K562 (cell line): ENCODE results near the gene COMTD1. TPM values are rescaled to one million over a fixed set of nuclear protein-coding genes. Genes with fewer than 3 reads are reported as not detected.

Source experiments
- ATAC-seq: fragments of 200-7000 bp; cut with Tn5 transposase; 3 replicates; pipeline ENCODE4 v1.9.1; 2020; ENCODE audit warnings: moderate library complexity
- BruUV-seq: library from RNA; stranded (reverse); fragments of 400-500 nt; replicated peaks from 2 replicates; lab custom pipeline; 2021; lab: Mats Ljungman, UMichigan
- CTCF ChIA-PET: fragments of 300-600 bp; formaldehyde crosslinking; extraction: SDS; loops from one replicate; lab custom pipeline; 2021; ENCODE audit warnings: low intra/inter-chr PET ratio; lab: Yijun Ruan, JAX
- POLR2A ChIA-PET: fragments of 300-600, 350-650 bp; sonication (Branson Sonifier 250); formaldehyde crosslinking; extraction: SDS; loops from one replicate; lab custom pipeline; 2021; ENCODE audit warnings: antibody characterized with exemption, inconsistent platforms; lab: Yijun Ruan, JAX
- DNase-seq, 4 experiments: peaks; one replicate each; pipeline versions ENCODE4 v3.0.0 to v3.0.0-alpha.2; 2011 to 2018; ENCODE audit warnings: low spot score in 3 of 4, mixed read lengths in 3 of 4; ENCODE audit errors: extremely low read depth in 1 of 4
- FAIRE-seq: peaks from 2 replicates; lab custom pipeline; 2011; peaks lifted over from hg19 to GRCh38; lab: Jason Lieb, UNC
- H2AFZ ChIP-seq: 2 replicates; pipeline ENCODE4 v1.6.0; 2011; ENCODE audit warnings: low read depth, low read length, control low read depth, inconsistent platforms
- H3K27ac ChIP-seq: fragments of 200-600 bp; 3 replicates; pipeline ENCODE4 v1.8.0; 2011; ENCODE audit warnings: low read depth, mild to moderate bottlenecking, control low read depth, inconsistent platforms, low read length, moderate library complexity, mixed read lengths; ENCODE audit errors: extremely low read depth
- H3K27me3 ChIP-seq, 2 experiments: fragments of 300-600 bp in 1 of 2; 2 replicates in 1 of 2; 3 replicates in 1 of 2; pipeline versions ENCODE4 v1.6.0 to v1.8.0; 2011; ENCODE audit warnings: inconsistent platforms in 2 of 2, low read length in 2 of 2, mild to moderate bottlenecking in 1 of 2, mixed read lengths in 1 of 2, moderate library complexity in 1 of 2; ENCODE audit not compliant: control insufficient read depth in 2 of 2, insufficient read depth in 2 of 2
- H3K36me3 ChIP-seq: fragments of 300-600 bp; 3 replicates; pipeline ENCODE4 v1.8.0; 2011; ENCODE audit warnings: mild to moderate bottlenecking, low read length, inconsistent platforms; ENCODE audit not compliant: control insufficient read depth, insufficient read depth
- H3K4me1 ChIP-seq, 2 experiments: fragments of 200-600 bp in 1 of 2; replicated peaks in 1 of 2; 2 replicates in 1 of 2; 3 replicates in 1 of 2; pipeline versions ENCODE4 v1.5.1 to v1.8.0; 2011; ENCODE audit warnings: inconsistent platforms in 2 of 2, low read length in 2 of 2, mild to moderate bottlenecking in 1 of 2, mixed read lengths in 1 of 2, moderate library complexity in 1 of 2; ENCODE audit not compliant: control insufficient read depth in 2 of 2, insufficient read depth in 2 of 2
- H3K4me2 ChIP-seq: 2 replicates; pipeline ENCODE4 v1.6.1; 2011; ENCODE audit warnings: low read length, control low read depth, inconsistent platforms, mixed read lengths; ENCODE audit not compliant: insufficient read depth
- H3K4me3 ChIP-seq: fragments of 200-600 bp; sonication (generic), shearing (Covaris generic); 2 replicates; pipeline ENCODE4 v1.5.1; 2016; ENCODE audit warnings: control low read depth, inconsistent platforms
- H3K79me2 ChIP-seq: fragments of 200-600 bp; 3 replicates; pipeline ENCODE4 v1.8.0; 2011; ENCODE audit warnings: low read length, inconsistent platforms; ENCODE audit not compliant: control insufficient read depth, insufficient read depth
- H3K9ac ChIP-seq, 2 experiments: 2 replicates each; pipeline versions ENCODE4 v1.6.0 to v1.6.1; 2011; ENCODE audit warnings: low read depth in 2 of 2, low read length in 2 of 2, control low read depth in 1 of 2, inconsistent platforms in 1 of 2, mild to moderate bottlenecking in 1 of 2, mixed read lengths in 1 of 2; ENCODE audit not compliant: insufficient read depth in 1 of 2
- H3K9me1 ChIP-seq: one replicate; pipeline ENCODE4 v1.6.0; 2011; ENCODE audit warnings: inconsistent platforms, mild to moderate bottlenecking, low read length, moderate library complexity; ENCODE audit not compliant: control insufficient read depth, insufficient read depth
- H3K9me3 ChIP-seq: replicated peaks from 2 replicates; pipeline ENCODE4 v1.5.1; 2011; ENCODE audit warnings: low read depth, low read length, inconsistent platforms; ENCODE audit not compliant: control insufficient read depth, insufficient read depth
- H4K20me1 ChIP-seq: replicated peaks from 2 replicates; pipeline ENCODE4 v1.6.1; 2011; ENCODE audit warnings: low read length, inconsistent platforms, mixed read lengths; ENCODE audit not compliant: control insufficient read depth, insufficient read depth
- CBFA2T3 ChIP-seq: fragments of 450-650 bp; IDR thresholded peaks from 2 replicates; pipeline ENCODE4 v1.6.1; 2017
- CREB3L1 ChIP-seq: fragments of 450-650 bp; IDR thresholded peaks from 2 replicates; pipeline ENCODE4 v1.6.1; 2014; ENCODE audit warnings: low read depth, mild to moderate bottlenecking, moderate library complexity, borderline replicate concordance
- DNMT1 ChIP-seq: fragments of 450-650 bp; IDR thresholded peaks from 2 replicates; pipeline ENCODE4 v1.6.1; 2016; ENCODE audit warnings: antibody characterized with exemption, mild to moderate bottlenecking
- HMGXB4 ChIP-seq: sonication (generic); formaldehyde crosslinking; IDR thresholded peaks from 2 replicates; pipeline ENCODE4 v1.8.1; 2023; ENCODE audit warnings: mild to moderate bottlenecking, missing genetic modification reagents
- KLF13 ChIP-seq: fragments of 450-650 bp; IDR thresholded peaks from 2 replicates; pipeline ENCODE4 v1.6.1; 2016; ENCODE audit warnings: missing genetic modification characterization, low read depth, mild to moderate bottlenecking, missing compliant biosample characterization, moderate library complexity, borderline replicate concordance
- PRDM10 ChIP-seq: fragments of 450-650 bp; IDR thresholded peaks from 2 replicates; pipeline ENCODE4 v1.6.1; 2018; ENCODE audit not compliant: partially characterized antibody
- SREBF2 ChIP-seq: sonication (generic); formaldehyde crosslinking; IDR thresholded peaks from 2 replicates; pipeline ENCODE4 v1.4.0; 2020; ENCODE audit warnings: mild to moderate bottlenecking, missing genetic modification reagents
- TAL1 ChIP-seq: fragments of 450-650 bp; IDR thresholded peaks from 2 replicates; pipeline ENCODE4 v1.6.1; 2016; ENCODE audit warnings: mild to moderate bottlenecking
- TBL1XR1 ChIP-seq, 2 experiments: IDR thresholded peaks; 2 replicates each; pipeline ENCODE4 v1.6.1; 2012; ENCODE audit warnings: improper control_type of control experiment in 2 of 2, low read length in 2 of 2, mild to moderate bottlenecking in 1 of 2
- U2AF2 ChIP-seq: fragments of 200-400 bp; formaldehyde crosslinking; optimal IDR thresholded peaks from 2 replicates; pipeline ENCODE3; 2017; ENCODE audit warnings: low read depth, mild to moderate bottlenecking, low read length
- ZFP30 ChIP-seq: fragments of 250-450 bp; sonication (Bioruptor Pico); IDR thresholded peaks from 2 replicates; pipeline ENCODE4 v1.8.0; 2022; ENCODE audit warnings: moderate library complexity, mild to moderate bottlenecking, inconsistent platforms, borderline replicate concordance
- ZKSCAN8 ChIP-seq: fragments of 200-800 bp; sonication (Bioruptor generic); IDR thresholded peaks from 2 replicates; pipeline ENCODE4 v1.6.1; 2016; ENCODE audit warnings: missing genetic modification characterization, missing compliant biosample characterization
- ZNF197 ChIP-seq: fragments of 200-800 bp; sonication (Bioruptor generic); IDR thresholded peaks from 2 replicates; pipeline ENCODE4 v1.6.1; 2016; ENCODE audit warnings: low read depth, missing genetic modification characterization, missing compliant biosample characterization
- ZNF282 ChIP-seq: sonication (generic); formaldehyde crosslinking; IDR thresholded peaks from 2 replicates; pipeline ENCODE4 v1.8.1; 2023; ENCODE audit warnings: missing genetic modification reagents
- ZNF512 ChIP-seq: IDR thresholded peaks from 2 replicates; pipeline ENCODE4 v1.6.1; 2016; ENCODE audit warnings: missing genetic modification characterization, missing compliant biosample characterization
- WGBS: fragments of 100-300 bp; shearing (Covaris generic); methylation state at CpG from one replicate; pipeline ENCODE4 v1.1.6; 2016; ENCODE audit warnings: low coverage, mixed read lengths; ENCODE audit not compliant: insufficient coverage; ENCODE audit errors: missing lambda C conversion rate; 5-methylcytosine and 5-hydroxymethylcytosine counted together
- in situ Hi-C: fragments of 300-500 bp; cut with MboI; formaldehyde crosslinking; loops from 4 replicates; pipeline ENCODE4 v1.15.0; 2018; ENCODE audit warnings: inconsistent platforms, mixed read lengths
- intact Hi-C: fragments of 100-400 bp; cut with micrococcal nuclease; formaldehyde crosslinking; loops from 2 replicates; pipeline ENCODE4 v1.14.2; 2022
- polyA plus RNA-seq, 8 experiments: library from polyadenylated mRNA; depleted of rRNA in 4 of 8; stranded (reverse) in 5 of 8; unstranded in 3 of 8; fragments of >200 nt; fragmentation: Nextera tagmentation in 2 of 8; fragmentation: Illumina TruSeq in 1 of 8; extraction: Ambion mirVana in 2 of 8; extraction: Trizol in 1 of 8; gene quantifications; 2 replicates each; pipeline versions ENCODE4 v1.2.1 to v1.2.3, GENCODE V29; 2011 to 2014; ENCODE audit warnings: inconsistent platforms in 1 of 8, missing spikeins in 1 of 8
- total RNA-seq, 7 experiments: library from RNA; depleted of rRNA in 6 of 7; stranded (reverse); fragments of >200 nt in 6 of 7; fragmentation: Illumina TruSeq in 2 of 7; extraction: Trizol in 2 of 7; gene quantifications; 2 replicates each; pipeline versions ENCODE4 v1.2.1 to v1.2.3, GENCODE V29; 2011 to 2021; ENCODE audit warnings: low replicate concordance in 1 of 7

Gene COMTD1
- total and polyA plus RNA-seq, 9 of the 15 experiments (the other 6 are each of a cell fraction or from before 2014, with no cell fraction given), result 0.41 to 112 (median 13.7) TPM

- H3K4me1 ChIP-seq, result no peaks in the 10 kb centered on the region
- no TSS peak for BruUV-seq
- H4K20me1 ChIP-seq, result peaks cover 43% of the 10 kb centered on the region
- CTCF ChIA-PET, result interaction anchor here (0.6 kb wide), 1 partner anchor 198 kb away, joined by 3 read pairs; no protein-coding TSS in a partner anchor
- H3K9me1 ChIP-seq, result no peaks in the 10 kb centered on the region
- ATAC-seq (no peak), DNase-seq (no peak), FAIRE-seq (no peak)
- H3K9me3 ChIP-seq, result no peaks in the 10 kb centered on the region
- H2AFZ ChIP-seq, result no peak overlapping the region
- no peak overlapping the region for H3K4me3 ChIP-seq
- H3K79me2 ChIP-seq, result peaks cover 77% of the 10 kb centered on the region
- H3K4me2 ChIP-seq, result no peak overlapping the region
- H3K27ac ChIP-seq, result no peak overlapping the region
- H3K27me3 ChIP-seq, result no peaks in the 10 kb centered on the region
- intact Hi-C loops (no loop called here), in situ Hi-C loops (no loop called here)
- H3K36me3 ChIP-seq, result peaks cover 95% of the 10 kb centered on the region
- 89% methylated on average over 5 of the region's 5 CpGs for WGBS
- POLR2A ChIA-PET, result interaction anchor here (0.6 to 6.1 kb wide), 8 partner anchors 11 to 773 kb away, joined by 3 to 41 read pairs (median 4); partner anchors contain the start of gene VDAC2
- H3K9ac ChIP-seq, result no peak overlapping the region
- TF ChIP-seq DNMT1 (no peak), U2AF2 (no peak), TAL1 (no peak), ZKSCAN8 (CRISPR knock-in tag) (no peak), ZFP30 (CRISPR knock-in tag) (no peak), ZNF512 (no peak), ZNF197 (CRISPR knock-in tag) (no peak), PRDM10 (no peak), TBL1XR1 (IDR thresholded peaks at IDR 0.05; ENCODE audit: low read length in 2 of 2) (no peak), HMGXB4 (no peak), ZNF282 (no peak), CBFA2T3 (no peak), SREBF2 (CRISPR knock-in tag) (no peak), KLF13 (tag) (no peak), CREB3L1 (no peak)
Measured at GRCh38 chr10:75226656-75227055, 9.1 kb downstream of the COMTD1 start.
